Temporal lobe (tissue), 1 donor: ENCODE measurements around the gene LRRK1. TPM values are rescaled to one million over a fixed set of nuclear protein-coding genes. Genes with fewer than 3 reads are reported as not detected.

Source experiments
- total RNA-seq: library from RNA; depleted of rRNA; stranded (reverse); fragments of >200 nt; gene quantifications from one replicate; pipeline ENCODE4 v1.2.3, GENCODE V29; 2014

Gene LRRK1
- total RNA-seq, 1 donor from 2014 or later = 0.98 TPM

Other genes with a start within 250 kb of the LRRK1 start
- gene ALDH1A3, start 39.5 kb upstream of the LRRK1 start, total RNA-seq = 3.9 TPM